NCI-H1930 (cell line): ENCODE data around the gene KLHDC9.
"Not testable (repeated sequence)": the region's sequence is repeated elsewhere in the genome, so short reads cannot be mapped to it uniquely, and the experiment has no call there.

Experiments
- DNase-seq, 2 experiments: peaks; one replicate each; lab custom pipeline; 2025; lab: John Stamatoyannopoulos, UW

Gene KLHDC9

DNA sequence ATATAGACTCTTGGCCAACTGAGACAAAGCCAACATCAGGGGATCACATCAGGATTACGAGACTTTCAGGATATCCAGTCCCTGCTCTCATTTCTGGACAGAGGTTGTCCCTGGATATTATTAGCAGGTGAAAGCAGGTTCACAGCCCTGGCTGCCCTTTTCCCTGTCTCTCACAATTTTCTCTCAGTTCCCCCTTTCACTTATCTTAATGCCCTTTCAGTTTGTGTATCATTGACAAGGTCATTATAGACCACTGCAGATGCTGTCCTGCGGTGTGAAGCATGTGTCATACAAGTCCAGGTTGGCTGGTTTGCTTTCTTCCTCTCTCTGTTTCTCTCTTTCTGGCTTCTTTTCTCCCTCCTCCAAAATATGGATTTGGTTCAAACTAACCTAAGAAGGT is 2.1 kb upstream of the KLHDC9 start:
- no peak for DNase-seq

DNA sequence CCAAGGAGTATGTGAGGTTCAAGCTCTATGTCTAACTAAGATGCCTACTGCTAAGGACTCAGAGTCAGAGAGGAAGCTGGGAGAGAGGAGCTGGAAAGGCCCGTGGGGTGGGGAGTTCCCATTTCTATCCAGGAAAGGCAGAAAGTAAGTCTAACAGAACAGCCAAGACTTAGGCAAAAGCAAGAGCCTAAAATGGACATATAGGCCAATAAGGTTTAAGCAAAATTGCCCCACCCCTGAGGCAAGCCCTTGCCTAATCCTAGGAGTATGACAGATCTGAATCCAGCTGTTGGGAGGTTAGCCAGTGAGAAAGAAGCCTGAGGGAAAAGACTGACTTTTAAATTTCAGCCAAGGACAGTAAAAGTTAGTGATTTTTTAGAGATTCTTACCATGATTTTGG is 1.6 kb upstream of the KLHDC9 start:
- no peak for DNase-seq

DNA sequence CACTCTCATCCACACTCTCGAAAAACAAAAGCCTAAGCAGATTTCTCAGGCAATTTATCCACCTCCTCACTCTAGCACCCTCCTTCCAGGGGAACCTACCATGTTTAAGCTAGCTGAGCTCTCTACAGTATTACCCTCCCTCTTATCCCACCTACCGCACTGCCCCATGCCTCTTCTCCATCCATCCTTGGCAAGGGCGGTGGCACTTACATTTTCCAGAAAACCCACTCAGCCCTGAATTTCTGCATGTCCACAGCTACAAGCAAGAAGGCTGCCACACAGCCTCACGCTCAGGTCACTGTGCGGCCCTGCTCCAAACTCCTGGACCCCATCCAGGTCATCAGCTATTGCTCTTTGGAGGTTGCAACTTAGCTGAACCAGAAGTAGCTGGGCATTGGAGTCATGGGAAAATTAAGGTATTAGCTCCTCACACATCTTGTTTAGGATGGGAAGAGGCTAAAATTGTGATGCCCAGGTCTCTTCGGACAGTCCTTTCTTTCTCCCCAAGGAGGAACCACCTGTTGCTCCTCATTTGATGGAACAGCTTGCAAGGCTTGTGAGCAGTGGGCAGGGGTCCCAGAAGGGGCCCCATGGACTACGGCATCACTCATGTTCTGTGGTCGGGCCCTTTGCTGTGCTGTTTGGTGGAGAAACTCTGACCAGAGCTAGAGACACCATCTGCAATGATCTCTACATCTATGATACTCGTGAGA is 1.1 kb downstream of the KLHDC9 start:
- no peak for DNase-seq

DNA sequence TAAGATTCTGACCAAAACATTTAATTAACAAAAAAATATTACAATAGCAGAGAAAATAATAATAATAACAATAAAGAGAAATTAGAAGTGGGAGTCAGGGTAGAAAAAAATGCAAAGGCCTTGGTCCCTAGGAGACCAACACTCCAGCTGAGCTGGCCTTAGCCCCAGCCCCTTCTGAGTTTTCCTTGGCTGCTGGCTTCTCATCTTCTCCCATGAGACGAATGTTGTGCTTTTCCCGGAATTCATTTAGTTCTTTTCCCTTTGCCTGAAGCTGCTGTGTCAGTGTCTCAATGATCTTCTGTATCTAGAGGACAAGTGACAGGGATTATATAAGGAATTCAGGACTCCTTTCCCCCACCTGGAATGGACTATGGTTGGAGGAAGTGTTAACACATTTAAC is 2.4 kb downstream of the KLHDC9 start:
- DNase-seq: no peak

DNA sequence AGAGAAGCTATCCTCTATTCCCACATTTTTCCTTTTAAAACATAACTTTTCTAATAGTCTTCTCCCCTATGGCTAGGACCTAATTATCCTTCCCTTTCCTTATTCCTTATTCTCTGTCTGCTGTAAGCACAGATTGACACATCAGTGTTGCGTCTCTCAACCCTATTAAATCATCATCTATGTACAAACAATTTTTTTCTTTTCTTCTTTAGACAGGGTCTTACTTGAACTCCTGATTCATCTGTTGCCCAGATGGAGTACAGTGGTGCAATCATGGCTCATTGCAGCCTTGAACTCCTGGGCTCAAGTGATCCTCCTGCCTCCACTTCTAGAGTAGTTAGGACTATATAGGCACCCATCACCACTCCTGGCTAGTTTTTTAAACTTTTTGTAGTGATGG is 8.3 kb downstream of the KLHDC9 start:
- no peak for DNase-seq

DNA sequence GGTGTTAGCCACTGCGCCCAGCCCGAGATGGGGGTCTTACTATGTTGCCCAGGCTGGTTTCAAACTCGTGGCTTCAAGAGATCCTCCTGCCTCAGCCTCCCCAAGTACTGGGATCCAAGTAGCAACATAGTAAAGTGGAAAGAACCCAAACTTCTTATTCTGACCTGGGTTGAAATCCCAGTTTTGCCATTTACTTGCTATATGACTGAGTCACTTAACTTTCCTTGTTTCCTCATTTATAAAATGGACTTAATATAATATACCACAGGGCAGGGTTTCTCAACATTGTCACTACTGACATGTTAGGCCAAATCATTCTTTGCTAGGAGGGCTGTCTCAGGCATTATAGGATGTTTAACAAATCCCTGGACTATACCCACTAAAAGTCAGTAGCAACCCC is 13.0 kb downstream of the KLHDC9 start:
- no peak for DNase-seq

DNA sequence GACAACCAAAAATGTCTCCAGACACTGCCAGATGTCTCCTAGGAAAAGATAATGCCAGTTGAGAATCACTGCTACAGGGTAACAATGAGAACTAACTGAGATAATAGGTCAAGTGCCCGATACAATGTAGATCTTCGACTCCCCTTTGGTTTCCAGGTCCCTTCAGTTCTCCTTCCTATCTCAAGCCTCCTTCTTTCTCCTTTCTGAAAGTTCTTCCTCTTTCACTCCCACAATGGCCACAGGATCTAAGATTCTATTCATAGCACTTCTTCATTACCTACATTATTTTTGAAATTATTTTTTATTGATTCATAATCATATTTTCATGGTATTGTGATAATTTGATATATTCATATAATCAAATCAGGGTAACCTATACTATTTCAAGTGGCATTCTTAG is 13.4 kb downstream of the KLHDC9 start:
- DNase-seq: no peak

DNA sequence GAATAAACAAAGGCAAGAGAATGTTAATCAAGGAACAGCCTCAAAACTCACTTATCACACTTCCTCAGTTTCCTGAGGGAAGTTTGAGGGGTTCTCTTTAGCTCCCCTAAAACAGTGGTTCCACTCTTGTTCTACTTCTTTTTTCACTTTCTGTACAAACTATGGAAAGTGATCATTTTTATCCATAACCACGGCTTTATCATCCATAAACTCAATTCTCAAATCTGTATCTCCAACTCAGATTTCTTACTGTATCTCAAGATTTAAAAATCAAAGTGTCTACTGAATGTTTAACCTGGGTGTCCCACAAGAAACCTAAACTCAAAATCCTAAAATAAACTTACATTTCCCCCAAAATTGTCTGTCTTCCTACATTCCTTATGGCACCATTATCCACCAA is 15.8 kb downstream of the KLHDC9 start:
- DNase-seq: no peak

DNA sequence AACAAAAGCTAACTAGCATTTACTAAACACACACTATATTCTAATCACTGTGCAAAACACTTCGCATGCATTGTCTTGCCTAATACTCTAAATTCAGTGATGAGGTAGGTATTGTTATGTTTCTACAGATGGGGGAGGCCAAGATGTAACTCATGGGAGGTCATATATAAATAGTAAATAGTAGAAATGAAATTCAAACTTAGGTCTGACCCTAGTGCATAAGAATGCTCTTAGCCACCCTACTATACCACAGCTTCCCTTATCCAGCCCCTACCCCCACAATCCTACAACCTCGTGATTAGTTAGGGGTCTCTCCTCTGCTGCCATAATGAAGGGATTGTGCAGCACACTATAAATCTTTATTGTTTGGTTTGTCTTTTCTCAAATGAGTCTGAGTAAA is 16.4 kb downstream of the KLHDC9 start:
- no peak for DNase-seq

DNA sequence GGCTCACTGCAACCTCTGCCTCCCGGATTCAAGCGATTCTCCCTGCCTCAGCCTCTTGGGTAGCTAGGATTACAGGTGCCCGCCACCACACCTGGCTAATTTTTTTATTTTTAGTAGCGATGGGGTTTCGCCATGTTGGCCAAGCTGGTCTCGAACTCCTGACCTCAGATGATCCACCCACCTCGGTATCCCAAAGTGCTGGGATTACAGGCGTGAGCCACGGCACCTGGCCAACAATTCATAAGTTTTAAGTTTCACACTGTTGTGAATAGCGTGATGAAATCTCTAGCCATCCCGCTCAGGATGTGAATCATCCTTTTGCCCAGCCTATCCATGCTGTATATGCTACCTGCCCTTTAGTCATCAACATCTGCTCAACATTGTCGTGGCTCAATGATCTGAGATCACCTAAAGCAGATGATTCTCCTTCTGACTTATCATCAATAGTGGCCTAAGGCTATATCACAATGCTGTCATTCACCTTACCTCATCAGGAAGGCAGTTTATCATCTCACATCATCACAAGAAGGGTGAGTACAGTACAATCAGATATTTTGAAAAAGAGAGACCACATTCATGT is 17.1 kb downstream of the KLHDC9 start:
- no peak for DNase-seq

DNA sequence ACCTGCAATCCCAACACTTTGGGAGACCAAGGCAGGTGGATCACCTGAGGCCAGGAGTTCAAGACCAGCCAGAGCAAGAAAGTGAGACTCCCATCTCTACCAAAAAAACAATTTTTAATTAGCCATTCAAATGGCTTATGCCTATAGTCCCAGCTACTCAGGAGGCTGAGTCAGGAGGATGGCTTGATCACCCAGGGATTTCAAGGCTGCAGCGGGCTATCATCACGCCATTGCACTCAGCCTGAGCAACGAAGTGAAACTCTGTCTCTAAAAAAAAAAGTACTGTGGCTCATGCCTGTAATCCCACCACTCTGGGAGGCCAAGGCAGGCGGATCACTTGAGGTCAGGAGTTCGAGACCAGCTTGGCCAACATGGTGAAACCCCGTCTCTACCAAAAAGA is 17.8 kb downstream of the KLHDC9 start:
- not testable (repeated sequence) for DNase-seq

DNA sequence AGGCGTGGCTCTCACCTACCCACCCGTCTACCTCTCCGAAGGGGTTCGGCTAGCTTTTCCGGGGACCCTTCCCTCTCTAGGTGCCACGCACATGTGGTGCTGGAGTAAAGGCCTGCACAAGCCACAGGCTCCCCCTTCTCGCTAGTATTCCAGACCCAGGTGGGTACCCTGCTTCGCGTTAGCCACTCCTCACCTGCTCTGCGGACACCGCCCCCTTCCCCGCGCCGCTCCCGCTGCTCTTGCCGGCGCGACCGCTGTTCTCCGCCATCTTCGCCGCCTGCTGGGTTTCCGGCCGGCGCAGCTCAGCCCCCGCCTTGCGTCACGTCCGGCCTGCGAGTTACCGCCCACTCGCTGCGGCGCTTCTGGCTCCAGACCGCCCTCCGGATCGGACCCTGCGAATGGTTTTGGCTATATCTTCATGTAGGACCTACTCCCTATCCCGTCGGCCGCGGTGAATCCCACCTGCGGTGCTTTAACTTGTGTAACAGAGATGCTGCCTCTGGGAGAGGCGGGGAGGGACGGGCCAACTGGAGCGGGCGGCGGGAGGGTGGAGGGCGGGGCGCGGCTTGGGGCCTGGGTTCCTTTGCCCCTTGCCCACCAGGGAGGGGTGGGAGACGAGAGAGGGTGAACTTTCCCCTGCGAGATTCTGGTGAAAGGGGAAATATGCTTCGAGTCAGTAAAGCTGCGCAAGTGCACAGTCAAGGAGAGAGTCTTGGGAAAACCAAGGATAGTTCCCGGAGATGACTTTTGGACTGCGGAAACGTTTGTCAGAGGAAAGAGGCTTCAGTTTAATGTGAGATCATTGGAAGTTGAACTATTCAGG is 19.8 kb downstream of the KLHDC9 start, which contains the start of the genes NIT1 and PFDN2:
Gene NIT1 (plus strand): TSS at position 347 of the 823 bp plus-strand sequence. CDS start 72 bp downstream, at position 419.
Gene PFDN2 (minus strand): TSS at position 279 of the 823 bp plus-strand sequence. CDS start 11 bp downstream, at position 268.
- peak; percentile 61 to 73 for DNase-seq

DNA sequence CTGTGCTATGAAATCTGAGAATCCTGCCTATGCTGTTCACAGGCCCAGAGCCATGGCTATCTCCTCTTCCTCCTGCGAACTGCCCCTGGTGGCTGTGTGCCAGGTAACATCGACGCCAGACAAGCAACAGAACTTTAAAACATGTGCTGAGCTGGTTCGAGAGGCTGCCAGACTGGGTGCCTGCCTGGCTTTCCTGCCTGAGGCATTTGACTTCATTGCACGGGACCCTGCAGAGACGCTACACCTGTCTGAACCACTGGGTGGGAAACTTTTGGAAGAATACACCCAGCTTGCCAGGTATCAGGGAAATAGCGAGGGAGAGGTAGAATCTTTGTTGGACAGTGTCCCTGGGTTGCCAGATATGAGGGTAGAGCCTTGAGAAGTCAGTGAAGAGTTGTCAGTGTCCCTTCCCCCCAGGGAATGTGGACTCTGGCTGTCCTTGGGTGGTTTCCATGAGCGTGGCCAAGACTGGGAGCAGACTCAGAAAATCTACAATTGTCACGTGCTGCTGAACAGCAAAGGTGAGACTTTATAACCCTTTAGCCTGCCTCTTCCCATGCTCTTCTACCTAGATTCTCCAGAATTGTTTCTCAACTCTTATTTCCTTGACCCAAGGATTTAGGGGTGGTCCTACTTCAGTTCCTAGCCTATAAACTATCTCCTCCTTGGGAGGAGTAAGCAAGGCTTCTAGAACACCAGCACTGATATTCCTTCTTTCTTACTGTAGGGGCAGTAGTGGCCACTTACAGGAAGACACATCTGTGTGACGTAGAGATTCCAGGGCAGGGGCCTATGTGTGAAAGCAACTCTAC is 21.1 kb downstream of the KLHDC9 start:
- DNase-seq: no peak

DNA sequence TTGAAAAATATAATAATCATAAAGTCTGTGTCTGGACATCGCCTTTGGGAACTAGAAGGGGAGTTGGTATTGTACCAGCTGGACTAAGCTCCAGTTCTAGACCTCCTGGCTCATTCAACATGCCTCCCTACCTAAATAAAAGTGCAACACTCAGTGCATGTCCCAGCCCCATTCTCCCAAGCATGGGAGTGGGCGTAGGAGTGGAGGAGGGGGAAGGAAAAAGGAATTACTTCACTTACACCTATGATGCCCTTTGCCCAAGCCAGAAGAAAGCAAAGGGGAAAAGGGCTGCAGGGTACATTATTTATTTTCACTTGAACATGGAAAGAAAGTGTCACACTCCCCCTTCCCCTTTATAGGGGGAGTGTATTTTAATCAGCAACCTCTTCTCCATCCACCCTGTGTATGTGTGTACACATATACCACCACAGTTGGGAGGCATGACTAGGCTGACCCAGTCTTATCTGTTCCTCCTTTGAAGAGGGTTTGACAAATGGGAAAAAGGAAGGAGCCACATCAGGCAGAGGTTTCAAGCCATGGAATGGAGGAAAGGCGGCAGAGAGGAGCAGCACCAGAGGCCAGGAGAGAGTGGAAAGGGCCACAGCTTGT is 23.0 kb downstream of the KLHDC9 start:
- DNase-seq: no peak

DNA sequence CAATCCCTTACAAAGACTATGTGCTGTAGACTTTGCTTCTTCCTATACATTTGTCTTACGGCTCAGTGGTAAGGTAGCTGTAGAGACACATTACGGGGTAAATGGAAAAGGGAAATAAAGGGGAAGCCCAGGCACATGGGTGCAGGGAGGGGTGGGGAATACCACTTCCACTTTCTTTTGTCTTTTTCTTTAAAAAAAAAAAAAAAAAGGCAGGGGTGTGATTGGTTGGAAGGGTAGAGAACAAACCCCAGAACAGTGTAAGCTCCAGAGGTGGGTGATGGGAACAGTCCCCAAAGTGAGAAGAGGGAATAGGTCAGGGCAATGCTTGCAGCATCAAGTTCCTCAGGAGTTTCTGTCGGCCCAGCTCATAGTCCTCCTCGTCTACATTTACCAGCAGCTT is 23.7 kb downstream of the KLHDC9 start:
- no peak for DNase-seq

DNA sequence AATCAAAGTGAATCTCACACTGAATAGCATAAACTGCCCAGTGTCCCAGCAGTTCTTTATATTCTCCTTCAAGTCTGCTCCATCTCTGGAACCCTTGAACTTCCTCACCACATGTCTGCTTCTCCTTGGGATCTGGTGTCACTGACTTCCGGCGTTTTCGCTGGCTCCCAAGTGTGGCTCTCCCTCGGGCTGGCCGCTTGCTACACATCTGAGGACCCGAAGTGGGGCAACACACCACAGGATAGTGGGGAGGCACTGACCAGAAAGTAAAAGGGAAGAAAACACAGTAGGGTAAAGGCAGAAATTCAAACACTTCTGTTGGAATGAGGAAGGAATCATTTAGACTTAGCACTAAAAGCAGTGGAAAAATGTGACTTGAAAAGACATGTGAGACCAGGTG is 24.8 kb downstream of the KLHDC9 start:
- DNase-seq: no peak

DNA sequence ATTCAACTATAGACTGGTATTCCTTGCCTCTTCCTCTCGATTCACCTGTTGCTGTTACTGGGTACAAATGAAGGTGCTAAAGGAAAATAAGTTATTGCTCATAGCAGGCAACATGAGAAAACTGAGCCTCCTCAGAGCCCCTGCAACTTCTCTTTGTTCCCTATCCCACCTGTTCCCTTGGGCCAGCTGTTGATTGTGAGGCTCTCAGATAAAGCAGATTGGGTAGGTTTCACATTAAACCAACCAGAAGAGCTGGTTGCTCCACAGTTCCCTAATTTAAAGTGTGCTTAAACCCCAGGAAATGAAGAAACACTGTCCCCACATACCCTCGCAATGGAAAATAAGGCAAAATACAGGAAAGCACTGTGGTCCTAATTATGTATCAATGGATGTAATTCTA is 29.5 kb downstream of the KLHDC9 start:
- DNase-seq: no peak

DNA sequence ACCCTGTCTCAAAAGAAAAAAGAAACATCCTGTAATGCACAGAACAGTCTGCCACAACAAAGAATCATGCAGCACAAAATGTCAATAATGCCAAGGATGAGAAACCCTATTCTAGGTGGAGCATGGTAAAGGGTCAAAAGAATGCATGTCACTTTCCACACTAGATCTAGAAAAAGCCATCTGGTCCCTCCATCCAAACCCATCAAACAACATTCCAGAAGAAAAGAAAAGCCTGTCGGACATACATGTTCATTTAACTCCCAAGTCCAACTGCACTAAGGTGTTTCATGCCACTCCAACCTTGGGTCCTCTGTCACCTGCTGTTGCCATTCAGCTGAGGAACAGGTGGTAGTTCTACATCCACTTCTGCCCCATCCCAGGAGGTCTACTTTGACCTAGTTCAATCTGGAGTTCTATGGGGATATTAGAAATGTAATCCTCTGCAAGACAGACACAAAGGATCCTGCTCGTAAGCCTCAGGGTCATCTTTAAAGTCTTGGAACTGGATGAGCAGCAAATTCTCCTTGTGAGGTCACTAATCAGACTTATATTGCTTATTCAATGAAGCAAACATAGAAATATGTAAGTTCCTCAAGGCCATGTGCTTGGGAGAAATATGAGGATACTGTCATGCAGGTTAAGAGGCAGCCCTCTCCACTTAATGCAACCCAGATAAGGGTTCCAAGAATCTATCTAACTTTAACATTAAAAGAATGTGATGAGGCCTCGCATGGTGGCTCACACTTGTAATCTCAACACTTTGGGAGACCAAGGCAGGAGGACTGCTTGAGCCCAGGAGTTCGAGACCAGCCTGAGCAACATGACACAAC is 30.6 kb downstream of the KLHDC9 start:
- no peak for DNase-seq

DNA sequence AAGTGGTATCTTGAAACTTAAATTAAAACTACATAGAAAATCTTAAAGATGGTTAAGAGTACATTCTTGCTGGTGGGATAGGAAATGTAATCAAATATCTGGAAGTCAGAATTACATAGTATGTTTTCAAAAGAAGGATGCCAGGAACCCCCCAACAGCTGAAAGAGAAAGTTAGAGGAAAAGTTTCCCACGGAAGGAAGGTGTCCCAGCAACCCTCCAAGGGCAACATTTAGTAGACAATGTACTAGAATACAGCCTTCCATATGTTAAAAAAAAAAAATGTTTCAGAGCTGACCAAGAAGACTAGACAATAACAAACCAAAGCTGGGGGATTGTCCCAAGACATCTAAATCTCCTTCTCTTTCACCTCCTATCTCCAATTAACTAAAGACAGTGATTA is 32.1 kb downstream of the KLHDC9 start:
- no peak for DNase-seq

DNA sequence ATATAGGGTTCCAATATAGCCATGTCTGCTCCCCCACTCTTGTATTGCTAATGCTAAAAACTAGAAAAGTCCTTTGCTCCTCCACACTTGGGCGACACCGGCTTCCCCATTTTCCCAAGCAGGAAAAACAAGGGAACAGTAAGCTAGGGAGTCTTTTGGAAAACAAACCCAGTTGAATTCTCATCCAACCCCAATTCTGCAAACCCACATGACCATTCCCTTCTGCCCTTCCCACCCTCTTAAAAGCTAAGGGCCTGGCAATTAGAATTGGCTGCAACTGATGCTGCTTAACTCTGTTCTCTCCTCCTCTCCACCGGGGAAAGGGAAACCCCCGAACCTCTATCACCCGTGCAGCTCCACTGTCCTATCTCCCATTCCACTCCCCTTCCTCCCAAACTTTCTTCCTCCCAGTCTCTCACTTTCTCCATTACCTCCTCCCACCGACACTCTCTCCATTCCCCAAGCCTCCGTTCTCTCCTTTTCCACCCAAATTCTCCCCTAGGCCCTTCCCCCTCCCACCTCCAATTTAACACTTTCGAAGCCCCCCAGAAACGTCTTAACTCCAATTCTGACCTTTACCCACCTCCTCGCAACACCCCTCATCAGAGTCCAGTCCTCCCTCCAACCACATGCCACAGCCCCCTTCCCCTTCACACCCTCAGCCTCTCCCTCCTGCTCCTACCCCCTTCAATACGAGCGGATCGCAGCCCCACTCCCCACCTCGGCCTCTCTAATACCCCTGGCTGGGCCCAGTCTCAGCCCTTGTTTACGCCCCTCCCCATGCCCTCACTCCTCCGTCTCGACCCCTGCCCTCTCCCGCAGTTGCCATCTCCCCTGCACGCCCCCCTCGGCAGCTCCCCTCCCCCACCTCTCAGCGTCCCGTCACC is 33.6 kb downstream of the KLHDC9 start:
- no peak for DNase-seq
